Kidney epithelial cell (primary cell): ENCODE data around the gene NDRG2. TPM values are rescaled to one million over a fixed set of nuclear protein-coding genes. Genes with fewer than 3 reads are reported as not detected.
"Not testable (repeated sequence)": the region's sequence is repeated elsewhere in the genome, so short reads cannot be mapped to it uniquely, and the experiment has no call there.

Experiments used
- DNase-seq: peaks from one replicate; pipeline ENCODE4 v3.0.0-alpha.2; 2010; ENCODE audit warnings: low read depth
- H3K27me3 ChIP-seq: 2 replicates; pipeline ENCODE4 v1.6.0; 2011; ENCODE audit warnings: low read length; ENCODE audit not compliant: control insufficient read depth, insufficient read depth
- H3K36me3 ChIP-seq: 2 replicates; pipeline ENCODE4 v1.5.1; 2011; ENCODE audit warnings: low read length; ENCODE audit not compliant: control insufficient read depth, insufficient read depth
- H3K4me3 ChIP-seq: 2 replicates; pipeline ENCODE4 v1.5.1; 2011; ENCODE audit warnings: low read depth, mild to moderate bottlenecking, control low read depth, low read length
- total RNA-seq: library from RNA; depleted of rRNA; stranded (reverse); fragments of >200 nt; gene quantifications from 2 replicates; pipeline ENCODE4 v1.2.3, GENCODE V29; 2015
- TF ChIP-seq, protein P1 (sequence below): IDR thresholded peaks from 2 replicates; pipeline ENCODE4 v1.5.1; 2011; ENCODE audit warnings: mild to moderate bottlenecking, moderate library complexity, low read length, control low read depth, inconsistent platforms; ENCODE audit not compliant: insufficient read depth, poor library complexity, severe bottlenecking

NDRG2 gene
- total RNA-seq, 1 donor from 2014 or later: 10.5 TPM

DNA sequence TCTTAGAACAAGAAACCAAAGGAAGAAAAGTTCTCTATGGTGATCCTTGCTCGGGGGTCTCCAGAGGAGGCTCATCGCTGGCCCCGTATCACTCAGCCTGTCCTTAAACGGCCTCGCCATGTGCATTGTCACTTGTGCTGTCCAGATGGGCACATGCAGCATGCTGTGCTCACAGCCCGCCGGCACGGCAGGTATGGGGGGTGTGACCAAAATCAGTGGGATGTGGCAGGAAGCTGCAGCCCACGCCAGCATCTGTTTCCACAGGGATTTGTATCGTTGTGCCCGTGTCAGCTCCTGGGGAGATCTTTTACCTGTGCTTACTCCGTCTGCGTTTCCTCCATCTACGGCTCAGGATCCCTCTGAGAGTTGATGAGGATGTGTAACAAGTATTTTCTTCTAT, 28.3 kb downstream of the NDRG2 start:
- H3K27me3 ChIP-seq: no peaks in the 10 kb centered on the region
- no peak overlapping the region for H3K4me3 ChIP-seq
- TF ChIP-seq, protein P1, sequence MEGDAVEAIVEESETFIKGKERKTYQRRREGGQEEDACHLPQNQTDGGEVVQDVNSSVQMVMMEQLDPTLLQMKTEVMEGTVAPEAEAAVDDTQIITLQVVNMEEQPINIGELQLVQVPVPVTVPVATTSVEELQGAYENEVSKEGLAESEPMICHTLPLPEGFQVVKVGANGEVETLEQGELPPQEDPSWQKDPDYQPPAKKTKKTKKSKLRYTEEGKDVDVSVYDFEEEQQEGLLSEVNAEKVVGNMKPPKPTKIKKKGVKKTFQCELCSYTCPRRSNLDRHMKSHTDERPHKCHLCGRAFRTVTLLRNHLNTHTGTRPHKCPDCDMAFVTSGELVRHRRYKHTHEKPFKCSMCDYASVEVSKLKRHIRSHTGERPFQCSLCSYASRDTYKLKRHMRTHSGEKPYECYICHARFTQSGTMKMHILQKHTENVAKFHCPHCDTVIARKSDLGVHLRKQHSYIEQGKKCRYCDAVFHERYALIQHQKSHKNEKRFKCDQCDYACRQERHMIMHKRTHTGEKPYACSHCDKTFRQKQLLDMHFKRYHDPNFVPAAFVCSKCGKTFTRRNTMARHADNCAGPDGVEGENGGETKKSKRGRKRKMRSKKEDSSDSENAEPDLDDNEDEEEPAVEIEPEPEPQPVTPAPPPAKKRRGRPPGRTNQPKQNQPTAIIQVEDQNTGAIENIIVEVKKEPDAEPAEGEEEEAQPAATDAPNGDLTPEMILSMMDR: no peak
- no peak for DNase-seq
- H3K36me3 ChIP-seq: peaks cover 8% of the 10 kb centered on the region

DNA sequence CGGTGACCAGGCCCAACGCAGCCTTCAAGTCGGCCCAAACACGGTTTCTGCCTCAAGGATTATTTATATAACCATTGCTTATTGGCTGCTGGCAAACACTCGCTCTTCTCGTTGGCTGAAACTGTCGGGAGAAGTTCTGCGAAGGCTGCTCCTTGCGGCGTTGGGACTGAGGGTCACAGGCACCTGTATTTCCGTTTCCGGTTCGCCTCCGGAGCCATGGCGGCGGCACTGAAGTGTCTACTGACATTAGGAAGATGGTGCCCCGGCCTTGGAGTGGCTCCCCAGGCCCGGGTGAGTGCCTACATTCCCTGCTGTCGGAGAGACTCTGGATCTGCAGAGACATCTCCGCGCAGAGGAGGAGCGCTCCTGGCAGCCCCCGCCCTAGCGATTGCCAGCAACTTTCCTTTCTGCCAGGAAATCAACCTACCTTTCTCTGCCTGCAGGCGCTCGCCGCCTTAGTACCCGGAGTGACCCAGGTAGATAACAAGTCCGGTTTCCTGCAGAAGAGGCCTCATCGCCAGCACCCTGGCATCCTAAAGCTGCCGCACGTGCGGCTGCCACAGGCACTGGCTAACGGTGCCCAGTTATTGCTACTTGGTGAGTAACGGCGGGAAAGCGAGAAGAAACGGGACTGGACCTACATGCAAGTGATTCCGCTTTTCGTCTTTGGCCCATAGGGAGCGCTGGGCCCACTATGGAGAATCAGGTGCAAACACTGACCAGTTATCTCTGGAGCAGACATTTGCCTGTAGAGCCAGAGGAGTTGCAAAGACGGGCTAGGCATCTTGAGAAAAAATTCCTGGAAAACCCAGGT, 34.9 kb downstream of the NDRG2 start, which contains the start of gene METTL17:
Gene METTL17, plus strand, starts transcription at position 194 of the 814 bp plus-strand sequence. Its CDS starts 23 bp downstream, at position 217.
- Histone ChIP-seq H3K4me3 (peak within 1 kb of the TSS; percentile 79), H3K27me3 (no peaks in the 10 kb centered on the region), H3K36me3 (peaks cover 3% of the 10 kb centered on the region)
- DNase-seq: peak; percentile 92
- TF ChIP-seq, protein P1: peak; percentile 67

GRCh38 chr14:20989471-20989786, 35.4 kb downstream of the NDRG2 start:
- peak overlapping the region; percentile 11 for H3K4me3 ChIP-seq
- no peaks in the 10 kb centered on the region for H3K27me3 ChIP-seq
- no peak for DNase-seq
- TF ChIP-seq, protein P1: no peak
- peaks cover 3% of the 10 kb centered on the region for H3K36me3 ChIP-seq

DNA sequence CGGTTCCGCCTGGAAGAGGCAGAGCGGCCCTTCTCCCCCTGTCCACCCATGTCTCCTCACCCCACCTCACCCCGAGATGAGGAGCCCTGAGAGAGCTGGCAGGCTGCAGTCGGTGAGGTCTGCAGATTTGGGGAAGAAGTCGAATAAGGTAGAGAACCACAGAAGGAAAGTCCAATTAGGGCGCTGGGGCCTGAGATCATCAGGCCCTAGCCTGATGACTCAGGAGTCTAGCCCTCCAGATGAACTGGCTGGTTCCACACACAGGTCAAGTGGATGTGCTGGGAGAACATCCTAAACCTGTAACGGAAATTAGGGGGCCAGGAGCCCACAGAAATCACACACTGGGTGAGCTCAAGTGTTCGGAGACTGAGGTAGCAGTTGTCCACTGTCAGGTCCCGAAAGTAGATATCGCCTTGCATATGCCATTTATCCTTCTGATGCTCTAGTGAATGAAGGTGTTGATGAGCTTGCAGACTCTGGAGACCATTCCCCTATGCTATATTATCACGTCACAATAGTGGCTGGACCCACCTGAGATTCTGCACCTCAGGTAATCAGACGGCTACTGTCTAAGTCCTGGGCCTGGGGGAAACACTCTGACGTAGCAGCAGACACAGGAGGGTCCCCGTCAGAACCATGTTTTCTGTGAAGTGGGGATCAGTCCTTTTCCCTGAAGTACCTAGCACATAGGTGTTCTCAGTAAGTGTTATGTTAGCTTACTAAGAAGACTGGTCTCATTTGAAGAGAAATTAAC, 36.0 kb downstream of the NDRG2 start:
- TF ChIP-seq, protein P1: no peak
- Histone ChIP-seq H3K4me3 (peak overlapping the region; percentile 11), H3K27me3 (no peaks in the 10 kb centered on the region), H3K36me3 (peaks cover 3% of the 10 kb centered on the region)
- no peak for DNase-seq

GRCh38 chr14:20986811-20987210, 38.0 kb downstream of the NDRG2 start:
- H3K36me3 ChIP-seq: peaks cover under 1% of the 10 kb centered on the region
- no peak overlapping the region for H3K4me3 ChIP-seq
- no peaks in the 10 kb centered on the region for H3K27me3 ChIP-seq
- TF ChIP-seq, protein P1: no peak
- peak; percentile 92 for DNase-seq

GRCh38 chr14:20985650-20986049, 39.2 kb downstream of the NDRG2 start:
- H3K36me3 ChIP-seq, H3K4me3 ChIP-seq, DNase-seq, H3K27me3 ChIP-seq: not testable (repeated sequence)
